ENCODE results near the gene IGFN1. TPM values are rescaled to one million over a fixed set of nuclear protein-coding genes. Genes with fewer than 3 reads are reported as not detected.

Gene IGFN1
- total and polyA plus RNA-seq, 9 of the 15 experiments (the other 6 are each of a cell fraction or from before 2014, with no cell fraction given): 0.04 TPM; not detected in 8

DNA sequence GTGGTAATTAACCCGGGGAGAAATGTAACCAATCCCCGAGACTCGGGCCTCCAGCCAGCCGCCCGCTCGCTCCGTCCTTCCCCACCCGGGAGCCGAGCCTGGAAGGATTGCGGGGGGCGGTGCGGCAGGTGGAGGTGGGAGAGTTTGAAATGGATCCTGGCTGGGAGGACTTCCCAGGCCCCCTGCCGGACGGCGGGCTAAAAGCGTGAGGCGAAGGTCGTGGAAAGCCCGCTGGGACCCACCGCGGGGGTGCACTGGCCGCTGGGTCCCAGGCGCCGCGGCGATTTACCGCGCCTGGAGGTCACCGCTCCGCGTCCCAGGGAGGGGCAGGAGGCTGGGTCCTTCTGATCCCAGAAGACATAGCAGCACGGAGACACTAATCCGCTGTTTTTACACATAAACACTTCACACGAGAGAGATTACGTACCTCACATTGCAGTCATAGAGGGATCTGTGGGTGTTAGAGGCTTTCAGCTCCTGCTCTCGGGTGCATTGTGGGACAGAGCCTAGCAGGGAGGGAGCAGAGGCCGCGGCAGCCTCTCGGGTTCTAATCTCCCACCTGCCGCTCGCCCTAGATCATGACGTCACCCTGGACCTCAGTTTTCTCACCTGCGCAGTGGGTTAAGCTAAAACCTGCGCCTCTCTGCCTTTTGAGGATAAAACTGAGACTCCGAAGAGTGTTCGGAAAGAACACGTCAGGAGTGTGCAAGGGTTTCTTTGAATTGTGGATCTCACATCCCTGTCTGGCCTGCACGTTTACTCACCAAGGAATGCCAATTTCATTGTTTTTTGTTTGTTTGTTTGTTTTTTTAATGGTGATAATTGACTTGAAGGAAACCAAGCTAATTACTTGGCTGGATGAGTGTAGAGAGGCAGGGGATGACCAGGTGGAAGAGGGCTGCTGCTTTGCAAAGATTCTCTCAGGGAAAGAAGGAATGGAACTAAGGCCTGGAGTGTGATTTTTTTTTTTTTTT is 19.3 kb upstream of the IGFN1 start (continued):
- TF ChIP-seq, protein P1, sequence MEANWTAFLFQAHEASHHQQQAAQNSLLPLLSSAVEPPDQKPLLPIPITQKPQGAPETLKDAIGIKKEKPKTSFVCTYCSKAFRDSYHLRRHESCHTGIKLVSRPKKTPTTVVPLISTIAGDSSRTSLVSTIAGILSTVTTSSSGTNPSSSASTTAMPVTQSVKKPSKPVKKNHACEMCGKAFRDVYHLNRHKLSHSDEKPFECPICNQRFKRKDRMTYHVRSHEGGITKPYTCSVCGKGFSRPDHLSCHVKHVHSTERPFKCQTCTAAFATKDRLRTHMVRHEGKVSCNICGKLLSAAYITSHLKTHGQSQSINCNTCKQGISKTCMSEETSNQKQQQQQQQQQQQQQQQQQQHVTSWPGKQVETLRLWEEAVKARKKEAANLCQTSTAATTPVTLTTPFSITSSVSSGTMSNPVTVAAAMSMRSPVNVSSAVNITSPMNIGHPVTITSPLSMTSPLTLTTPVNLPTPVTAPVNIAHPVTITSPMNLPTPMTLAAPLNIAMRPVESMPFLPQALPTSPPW (CRISPR knock-in tag; IDR thresholded peaks at IDR 0.05): peak; percentile 70
- TF ChIP-seq PYGO2 (tag; IDR thresholded peaks at IDR 0.05): 0 out of 2 replicates have a peak, but pooled peaks have one; percentile 41
- TF ChIP-seq KDM5B (IDR thresholded peaks at IDR 0.05; ENCODE audit: insufficient replicate concordance, low read depth, low read length): peak; percentile 11
- no peak for TF ChIP-seq MAFF (IDR thresholded peaks at IDR 0.05; ENCODE audit: low read length)
- TF ChIP-seq, protein P2, sequence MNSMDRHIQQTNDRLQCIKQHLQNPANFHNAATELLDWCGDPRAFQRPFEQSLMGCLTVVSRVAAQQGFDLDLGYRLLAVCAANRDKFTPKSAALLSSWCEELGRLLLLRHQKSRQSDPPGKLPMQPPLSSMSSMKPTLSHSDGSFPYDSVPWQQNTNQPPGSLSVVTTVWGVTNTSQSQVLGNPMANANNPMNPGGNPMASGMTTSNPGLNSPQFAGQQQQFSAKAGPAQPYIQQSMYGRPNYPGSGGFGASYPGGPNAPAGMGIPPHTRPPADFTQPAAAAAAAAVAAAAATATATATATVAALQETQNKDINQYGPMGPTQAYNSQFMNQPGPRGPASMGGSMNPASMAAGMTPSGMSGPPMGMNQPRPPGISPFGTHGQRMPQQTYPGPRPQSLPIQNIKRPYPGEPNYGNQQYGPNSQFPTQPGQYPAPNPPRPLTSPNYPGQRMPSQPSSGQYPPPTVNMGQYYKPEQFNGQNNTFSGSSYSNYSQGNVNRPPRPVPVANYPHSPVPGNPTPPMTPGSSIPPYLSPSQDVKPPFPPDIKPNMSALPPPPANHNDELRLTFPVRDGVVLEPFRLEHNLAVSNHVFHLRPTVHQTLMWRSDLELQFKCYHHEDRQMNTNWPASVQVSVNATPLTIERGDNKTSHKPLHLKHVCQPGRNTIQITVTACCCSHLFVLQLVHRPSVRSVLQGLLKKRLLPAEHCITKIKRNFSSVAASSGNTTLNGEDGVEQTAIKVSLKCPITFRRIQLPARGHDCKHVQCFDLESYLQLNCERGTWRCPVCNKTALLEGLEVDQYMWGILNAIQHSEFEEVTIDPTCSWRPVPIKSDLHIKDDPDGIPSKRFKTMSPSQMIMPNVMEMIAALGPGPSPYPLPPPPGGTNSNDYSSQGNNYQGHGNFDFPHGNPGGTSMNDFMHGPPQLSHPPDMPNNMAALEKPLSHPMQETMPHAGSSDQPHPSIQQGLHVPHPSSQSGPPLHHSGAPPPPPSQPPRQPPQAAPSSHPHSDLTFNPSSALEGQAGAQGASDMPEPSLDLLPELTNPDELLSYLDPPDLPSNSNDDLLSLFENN (IDR thresholded peaks at IDR 0.05; ENCODE audit: low read depth in 2 of 2, low read length in 2 of 2): no peak; a peak in 1 of 4 replicates
- TF ChIP-seq ZNF121 (CRISPR knock-in tag; conservative IDR thresholded peaks at IDR 0.05): peak; percentile 35; the same call in 1 of the 2 replicates
- TF ChIP-seq, protein P3, sequence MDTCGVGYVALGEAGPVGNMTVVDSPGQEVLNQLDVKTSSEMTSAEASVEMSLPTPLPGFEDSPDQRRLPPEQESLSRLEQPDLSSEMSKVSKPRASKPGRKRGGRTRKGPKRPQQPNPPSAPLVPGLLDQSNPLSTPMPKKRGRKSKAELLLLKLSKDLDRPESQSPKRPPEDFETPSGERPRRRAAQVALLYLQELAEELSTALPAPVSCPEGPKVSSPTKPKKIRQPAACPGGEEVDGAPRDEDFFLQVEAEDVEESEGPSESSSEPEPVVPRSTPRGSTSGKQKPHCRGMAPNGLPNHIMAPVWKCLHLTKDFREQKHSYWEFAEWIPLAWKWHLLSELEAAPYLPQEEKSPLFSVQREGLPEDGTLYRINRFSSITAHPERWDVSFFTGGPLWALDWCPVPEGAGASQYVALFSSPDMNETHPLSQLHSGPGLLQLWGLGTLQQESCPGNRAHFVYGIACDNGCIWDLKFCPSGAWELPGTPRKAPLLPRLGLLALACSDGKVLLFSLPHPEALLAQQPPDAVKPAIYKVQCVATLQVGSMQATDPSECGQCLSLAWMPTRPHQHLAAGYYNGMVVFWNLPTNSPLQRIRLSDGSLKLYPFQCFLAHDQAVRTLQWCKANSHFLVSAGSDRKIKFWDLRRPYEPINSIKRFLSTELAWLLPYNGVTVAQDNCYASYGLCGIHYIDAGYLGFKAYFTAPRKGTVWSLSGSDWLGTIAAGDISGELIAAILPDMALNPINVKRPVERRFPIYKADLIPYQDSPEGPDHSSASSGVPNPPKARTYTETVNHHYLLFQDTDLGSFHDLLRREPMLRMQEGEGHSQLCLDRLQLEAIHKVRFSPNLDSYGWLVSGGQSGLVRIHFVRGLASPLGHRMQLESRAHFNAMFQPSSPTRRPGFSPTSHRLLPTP (IDR thresholded peaks at IDR 0.05; ENCODE audit: borderline replicate concordance, extremely low read depth, insufficient read length): no peak
- TF ChIP-seq, protein P4, sequence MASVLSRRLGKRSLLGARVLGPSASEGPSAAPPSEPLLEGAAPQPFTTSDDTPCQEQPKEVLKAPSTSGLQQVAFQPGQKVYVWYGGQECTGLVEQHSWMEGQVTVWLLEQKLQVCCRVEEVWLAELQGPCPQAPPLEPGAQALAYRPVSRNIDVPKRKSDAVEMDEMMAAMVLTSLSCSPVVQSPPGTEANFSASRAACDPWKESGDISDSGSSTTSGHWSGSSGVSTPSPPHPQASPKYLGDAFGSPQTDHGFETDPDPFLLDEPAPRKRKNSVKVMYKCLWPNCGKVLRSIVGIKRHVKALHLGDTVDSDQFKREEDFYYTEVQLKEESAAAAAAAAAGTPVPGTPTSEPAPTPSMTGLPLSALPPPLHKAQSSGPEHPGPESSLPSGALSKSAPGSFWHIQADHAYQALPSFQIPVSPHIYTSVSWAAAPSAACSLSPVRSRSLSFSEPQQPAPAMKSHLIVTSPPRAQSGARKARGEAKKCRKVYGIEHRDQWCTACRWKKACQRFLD (CRISPR knock-in tag; IDR thresholded peaks at IDR 0.05): no peak
- TF ChIP-seq L3MBTL2 (IDR thresholded peaks at IDR 0.05): no peak
- no peak; the same call in 1 of the 2 replicates for TF ChIP-seq POLR2AphosphoS2 (IDR thresholded peaks at IDR 0.05; ENCODE audit: low read length)
- no peak for TF ChIP-seq SLC30A9 (CRISPR knock-in tag; IDR thresholded peaks at IDR 0.05)
- TF ChIP-seq ZNF785 (CRISPR knock-in tag; IDR thresholded peaks at IDR 0.05): no peak
- no peak for TF ChIP-seq CEBPB (tag; IDR thresholded peaks at IDR 0.05)
- no peak for TF ChIP-seq NFXL1 (CRISPR knock-in tag; IDR thresholded peaks at IDR 0.05)

Measured in K562 (cell line).